Activated CD4-positive, alpha-beta T cell treated with anti-CD3 and anti-CD28 coated beads for 4 hours (primary cell): ENCODE data around the gene PSG1.
"Not testable (repeated sequence)": the region's sequence is repeated elsewhere in the genome, so short reads cannot be mapped to it uniquely, and the experiment has no call there.

Experiments
- DNase-seq, 2 donors: peaks; one replicate each; pipeline ENCODE4 v3.0.0-alpha.2; 2020

Gene PSG1

DNA sequence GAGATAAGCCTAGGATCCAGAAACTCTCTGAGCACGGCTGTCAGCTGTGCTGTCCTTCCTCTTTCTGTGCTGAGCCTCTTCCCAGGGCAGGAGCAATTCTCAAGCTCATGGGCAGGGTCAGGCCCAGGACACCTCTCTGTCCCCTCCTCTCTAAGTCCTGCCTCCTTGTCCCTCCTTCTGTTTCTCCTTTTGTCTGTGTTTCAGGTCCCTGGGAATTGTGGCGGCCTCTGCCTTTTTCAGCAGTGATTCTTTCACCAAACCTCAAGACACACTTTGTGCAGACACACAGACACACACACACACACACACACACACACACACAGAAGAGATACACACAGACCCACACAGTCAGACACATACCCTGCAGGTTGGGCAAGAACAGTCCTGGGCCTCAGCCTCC is at the start of gene PSG1:
PSG1 (minus strand) TSS at position 101 of the 400 bp plus-strand sequence. CDS start 132 bp downstream, outside the sequence.
- no peak for DNase-seq

DNA sequence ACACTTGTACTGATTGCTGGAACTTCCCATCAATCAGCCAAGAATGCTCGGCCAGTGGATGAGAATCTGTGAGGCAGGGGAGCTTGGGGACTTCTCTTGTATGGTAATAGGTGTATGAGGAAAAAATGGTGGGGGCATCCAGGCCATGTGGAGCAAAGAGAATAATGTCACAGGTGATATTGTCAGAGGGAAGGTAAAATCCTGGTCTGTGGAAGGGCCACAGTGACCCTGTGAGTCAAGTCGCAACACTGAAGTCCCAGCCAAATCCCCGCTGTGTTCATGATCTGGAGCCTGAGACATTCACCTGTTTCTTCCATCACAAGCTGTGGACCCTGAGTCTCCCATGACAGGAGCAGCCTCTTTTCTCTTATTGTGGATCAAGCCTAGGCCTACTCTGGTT is 49.4 kb upstream of the PSG1 start:
- no peak for DNase-seq

DNA sequence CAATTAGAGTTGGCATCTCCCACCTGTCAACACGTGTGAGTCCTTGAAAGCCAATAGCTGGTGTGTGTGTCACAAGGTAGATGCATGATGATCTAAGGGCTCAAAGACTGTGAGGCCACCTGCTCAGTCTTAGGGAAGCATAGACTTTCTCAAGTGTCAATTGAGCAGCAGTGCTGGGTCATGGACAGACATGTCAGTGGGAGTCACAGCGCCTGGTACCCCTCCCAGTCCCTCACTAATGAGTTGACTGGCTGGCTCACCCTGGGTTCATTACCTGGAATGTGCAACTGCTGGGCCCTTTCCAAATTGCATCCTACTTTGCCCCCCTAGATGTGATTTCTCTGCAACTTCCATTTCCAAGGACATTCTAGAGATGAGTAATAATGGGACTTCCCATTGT is 47.3 kb upstream of the PSG1 start:
- no peak for DNase-seq

DNA sequence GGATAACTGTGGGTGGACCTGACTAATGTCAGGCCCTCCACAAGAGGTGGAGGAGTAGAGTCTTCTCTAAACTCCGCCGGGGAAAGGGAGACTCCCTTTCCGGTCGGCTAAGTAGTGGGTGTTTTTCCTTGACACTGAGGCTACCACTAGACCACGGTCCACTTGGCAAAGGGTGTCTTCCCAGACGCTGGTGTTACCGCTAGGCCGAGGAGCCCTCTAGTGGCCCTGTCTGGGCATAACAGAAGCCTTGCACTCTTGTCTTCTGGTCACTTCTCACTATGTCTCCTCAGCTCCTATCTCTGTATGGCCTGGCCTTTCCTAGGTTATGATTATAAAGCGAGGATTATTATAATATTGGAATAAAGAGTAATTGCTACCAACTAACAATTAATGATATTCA is 43.6 kb upstream of the PSG1 start:
- not testable (repeated sequence) for DNase-seq

DNA sequence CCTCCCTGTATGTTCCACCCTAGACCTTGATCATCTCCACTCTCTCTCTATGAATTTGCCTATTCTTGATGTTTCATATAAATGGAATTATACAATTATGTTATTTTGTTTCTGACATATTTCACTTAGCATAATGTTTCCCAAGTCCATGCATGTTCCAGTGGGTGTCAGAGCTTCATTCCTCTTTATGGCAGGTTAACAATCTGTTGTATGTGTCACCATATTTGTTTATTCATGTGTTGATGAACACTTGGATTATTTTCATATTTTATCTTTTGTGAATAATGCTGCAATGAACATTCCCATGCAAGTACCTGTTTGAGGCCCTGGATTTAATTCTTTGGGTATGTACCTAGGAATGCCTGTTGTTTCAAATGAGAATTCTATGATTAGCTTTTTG is 41.5 kb upstream of the PSG1 start:
- DNase-seq = not testable (repeated sequence)

DNA sequence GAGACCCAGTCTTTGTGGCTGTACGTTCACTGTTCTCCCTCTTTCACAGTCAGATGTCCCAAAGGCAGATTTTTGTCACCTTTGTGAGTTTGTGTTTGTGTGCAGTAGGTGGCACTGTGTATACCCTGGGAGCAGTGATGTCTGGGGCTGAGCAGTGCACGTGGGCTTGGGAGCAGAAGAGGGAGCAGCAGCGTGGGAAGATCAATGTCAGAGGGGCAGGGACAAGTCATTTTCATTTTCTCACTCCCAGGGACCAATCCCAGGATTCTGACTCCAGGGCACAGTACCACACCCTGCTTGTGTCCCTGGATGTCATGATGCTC is 40.2 kb upstream of the PSG1 start:
- no peak for DNase-seq

DNA sequence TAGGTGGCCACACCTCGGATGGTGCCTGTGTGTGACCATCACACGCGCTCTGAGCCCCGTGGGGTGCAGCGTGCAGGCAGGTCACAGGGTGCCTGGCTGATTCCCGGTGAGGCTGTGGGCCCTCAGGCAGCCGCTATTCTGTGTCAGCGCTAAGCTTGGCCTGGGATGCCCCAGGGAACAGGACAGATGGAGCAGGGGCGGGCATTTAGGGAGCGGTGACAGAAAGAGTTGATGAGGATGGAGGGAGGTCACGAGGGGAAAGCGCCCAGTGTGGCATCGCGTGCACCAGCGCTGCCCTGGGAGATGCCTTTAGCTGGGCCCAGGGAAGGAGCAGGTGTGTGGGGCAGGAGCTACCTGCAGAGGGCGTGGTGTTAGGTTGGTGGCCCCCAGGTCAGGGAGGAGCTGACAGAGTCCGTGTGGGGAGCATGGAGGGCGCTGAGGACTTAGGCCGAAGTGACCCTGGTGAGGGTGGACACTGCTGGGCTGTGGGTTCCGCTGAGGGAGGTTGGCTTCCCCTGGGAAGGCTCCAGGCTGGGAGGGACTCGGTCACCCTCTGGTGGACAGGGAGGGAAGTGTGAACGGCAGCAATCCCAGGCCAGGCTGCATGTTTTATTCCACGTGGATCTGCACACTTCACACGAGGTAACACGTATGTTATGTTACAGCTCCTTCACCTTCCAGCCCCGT is 39.7 kb upstream of the PSG1 start:
- DNase-seq = not testable (repeated sequence)

DNA sequence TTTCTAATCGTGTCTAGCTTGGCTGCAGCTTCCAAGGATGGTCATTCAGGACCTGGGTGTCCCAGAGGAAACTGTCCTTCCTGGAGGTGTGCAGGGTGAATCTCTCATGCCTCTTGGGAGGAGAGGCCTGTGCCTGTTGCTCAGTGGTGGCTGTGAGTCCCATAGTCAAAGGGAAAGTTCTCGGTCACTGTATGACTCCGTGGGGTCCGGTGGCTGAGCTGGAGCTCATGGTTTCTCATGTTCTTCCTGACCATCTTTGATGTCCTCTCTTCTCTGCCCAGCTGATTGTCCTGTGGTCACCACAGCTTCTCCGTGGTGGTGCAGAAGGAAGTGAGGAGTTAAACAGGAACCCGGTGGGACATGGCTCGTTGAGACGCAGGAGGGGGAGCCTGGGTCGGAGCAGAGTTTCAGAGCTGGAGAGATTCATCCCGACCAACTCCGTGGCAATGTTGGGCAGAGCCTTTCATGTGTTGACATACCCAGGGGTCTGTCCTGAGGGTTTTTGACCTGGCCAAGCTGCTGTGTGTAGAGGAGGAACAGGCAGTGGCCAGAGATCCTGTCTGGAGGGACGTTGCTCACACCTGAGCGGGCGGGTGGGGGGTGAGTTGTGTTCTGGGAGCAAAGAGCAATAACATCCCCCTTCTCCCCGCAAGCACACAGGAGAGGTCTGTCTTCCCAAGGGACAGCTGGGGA is 39.0 kb upstream of the PSG1 start:
- DNase-seq = not testable (repeated sequence)

DNA sequence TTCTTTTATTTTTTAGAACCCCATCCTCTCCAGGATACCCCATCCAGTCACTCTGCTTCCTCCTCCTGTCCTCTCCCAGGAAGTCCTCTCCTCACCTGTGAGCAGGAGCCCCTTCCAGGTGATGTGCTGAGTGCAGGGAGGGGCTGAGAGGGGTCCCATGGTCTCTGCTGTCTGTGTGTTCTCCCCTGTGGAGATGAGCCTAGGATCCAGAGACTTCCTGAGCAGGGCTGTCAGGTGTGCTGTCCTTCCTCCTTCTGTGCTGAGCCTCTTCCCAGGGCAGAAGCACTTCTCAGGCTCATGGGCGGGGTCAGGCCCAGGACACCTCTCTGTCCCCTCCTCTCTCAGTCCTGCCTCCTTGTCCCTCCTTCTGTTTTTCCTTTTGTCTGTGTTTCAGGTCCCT is 38.1 kb upstream of the PSG1 start, which contains the start of gene PSG6:
PSG6 (minus strand) TSS at position 261 of the 400 bp plus-strand sequence; CDS start at position 159, 102 bp downstream.
- not testable (repeated sequence) for DNase-seq

DNA sequence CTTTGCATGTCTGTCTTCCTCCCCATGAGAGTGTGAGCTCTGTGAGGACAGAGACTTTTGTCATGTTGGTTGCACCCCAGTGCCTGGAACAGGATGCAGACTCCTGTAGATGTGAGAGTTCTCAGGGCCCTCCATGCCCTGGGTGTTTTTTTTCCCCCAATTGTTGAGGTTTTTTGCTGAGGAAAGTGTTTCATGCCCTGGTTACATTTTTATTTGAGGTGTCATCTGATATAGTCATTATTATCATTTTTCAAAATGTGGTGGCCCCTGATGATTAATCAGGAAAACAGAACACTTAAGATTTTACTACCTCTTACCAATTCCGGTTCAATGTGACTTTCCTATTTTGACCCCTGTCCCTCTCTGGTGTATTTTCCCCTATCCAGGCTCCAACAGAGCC is 37.4 kb upstream of the PSG1 start:
- not testable (repeated sequence) for DNase-seq

DNA sequence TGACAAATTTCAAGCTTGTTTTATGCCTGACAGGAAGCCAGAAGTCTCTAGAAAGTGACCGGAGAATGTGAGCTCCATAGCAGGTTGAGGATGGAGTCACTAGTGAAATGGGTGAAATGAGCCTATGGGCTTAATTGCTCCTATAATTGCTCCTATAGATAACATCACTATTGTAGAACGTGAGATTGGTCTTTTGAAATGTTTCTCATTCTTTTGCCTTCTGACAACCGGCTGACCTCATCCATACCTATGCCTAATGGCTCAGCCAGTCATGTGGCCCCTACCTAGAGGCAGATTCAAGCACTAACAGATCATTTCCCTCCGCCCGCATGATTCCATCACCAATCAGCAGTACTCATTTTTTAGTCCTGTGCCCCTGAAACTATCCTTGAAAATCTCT is 34.0 kb upstream of the PSG1 start:
- not testable (repeated sequence) for DNase-seq

DNA sequence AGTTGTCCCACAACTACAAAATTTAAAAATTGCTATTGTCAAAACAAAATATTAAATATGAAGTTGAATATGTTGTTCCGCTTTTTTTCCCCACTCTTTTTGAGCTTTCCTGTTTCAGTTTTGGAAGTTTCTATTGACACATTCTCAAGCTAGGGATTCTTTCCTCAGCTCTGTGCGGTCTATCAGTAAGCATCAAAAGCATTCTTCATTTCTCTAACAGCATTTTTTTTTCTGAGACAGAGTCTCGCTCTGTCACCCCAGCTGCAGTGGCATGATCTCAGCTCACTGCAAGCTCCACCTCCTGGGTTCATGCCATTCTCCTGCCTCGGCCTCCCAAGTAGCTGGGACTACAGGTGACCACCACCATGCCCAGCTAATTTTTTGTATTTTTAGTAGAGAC is 33.4 kb upstream of the PSG1 start:
- DNase-seq = not testable (repeated sequence)

DNA sequence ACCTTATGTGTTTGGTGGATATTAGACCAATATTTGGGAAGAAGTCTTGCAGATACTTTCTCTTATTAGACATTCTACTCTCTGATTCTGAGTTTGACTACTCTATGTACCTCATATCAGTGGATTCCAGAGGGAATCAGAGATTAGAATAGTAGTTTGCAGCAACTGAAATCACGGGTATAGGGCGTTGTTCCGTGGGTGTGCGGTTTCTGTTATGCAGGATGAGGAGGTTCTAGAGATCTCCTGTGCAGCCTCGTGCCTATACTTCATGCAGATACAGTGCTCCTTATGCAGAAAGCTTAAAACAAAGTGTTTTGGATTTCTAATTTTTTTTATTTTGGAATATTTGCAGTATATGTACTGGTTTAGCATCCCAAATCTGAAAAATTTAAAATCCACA is 32.2 kb upstream of the PSG1 start:
- not testable (repeated sequence) for DNase-seq

DNA sequence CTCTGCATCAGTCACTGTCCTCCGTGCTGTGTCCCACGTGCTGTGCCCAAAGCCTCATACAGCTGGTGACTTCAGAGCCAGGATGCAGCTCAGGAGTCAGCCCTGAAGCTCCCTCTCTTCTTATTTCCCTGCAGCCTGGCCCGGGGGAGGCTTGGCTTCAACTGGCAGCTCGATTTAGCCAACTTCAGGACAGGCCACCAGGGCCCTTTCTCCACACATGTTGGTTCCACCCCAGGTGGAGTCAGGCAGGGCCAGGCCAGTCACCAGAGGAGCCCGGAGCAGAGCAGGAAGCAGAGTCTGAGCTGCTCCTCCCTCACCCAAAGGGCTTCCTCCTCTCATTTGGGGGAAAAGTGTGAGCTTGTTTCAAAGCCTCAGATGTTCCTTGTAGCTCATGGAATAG is 26.6 kb upstream of the PSG1 start:
- not testable (repeated sequence) for DNase-seq

DNA sequence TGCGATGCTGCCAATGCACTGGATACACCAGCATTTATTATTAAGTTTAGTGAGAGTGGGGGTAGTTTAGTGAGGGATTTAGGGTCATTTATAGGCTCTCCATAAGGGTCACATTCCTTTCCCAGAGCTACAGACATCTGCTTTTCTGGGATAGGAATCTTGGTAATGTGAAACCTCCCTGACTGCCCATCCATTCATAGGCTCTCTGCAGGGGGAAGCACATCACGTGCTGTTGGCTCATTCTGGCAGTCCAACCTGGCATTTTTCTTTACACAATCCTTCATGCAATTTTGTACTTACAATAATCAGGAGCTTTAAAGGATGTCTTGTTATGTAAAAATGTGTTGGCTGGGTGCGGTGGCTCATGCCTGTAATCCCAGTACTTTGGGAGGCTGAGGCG is 21.0 kb upstream of the PSG1 start:
- DNase-seq = not testable (repeated sequence)

DNA sequence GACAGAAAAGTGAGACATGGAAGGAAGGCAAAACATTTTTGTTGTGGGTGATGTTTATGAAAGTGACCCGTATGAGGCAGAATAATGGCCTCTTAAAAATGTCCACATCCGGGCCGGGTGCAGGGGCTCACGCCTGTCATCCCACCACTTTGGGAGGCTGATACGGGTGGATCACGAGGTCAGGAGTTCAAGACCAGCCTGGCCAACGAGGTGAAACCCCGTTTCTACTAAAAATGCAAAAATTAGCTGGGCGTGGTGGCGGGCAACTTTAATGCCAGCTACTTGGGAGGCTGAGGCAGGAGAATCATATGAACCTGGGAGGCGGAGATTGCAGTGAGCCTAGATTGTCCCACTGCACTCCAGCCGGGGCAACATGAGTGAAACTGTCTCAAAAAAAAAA is 20.2 kb upstream of the PSG1 start:
- not testable (repeated sequence) for DNase-seq

DNA sequence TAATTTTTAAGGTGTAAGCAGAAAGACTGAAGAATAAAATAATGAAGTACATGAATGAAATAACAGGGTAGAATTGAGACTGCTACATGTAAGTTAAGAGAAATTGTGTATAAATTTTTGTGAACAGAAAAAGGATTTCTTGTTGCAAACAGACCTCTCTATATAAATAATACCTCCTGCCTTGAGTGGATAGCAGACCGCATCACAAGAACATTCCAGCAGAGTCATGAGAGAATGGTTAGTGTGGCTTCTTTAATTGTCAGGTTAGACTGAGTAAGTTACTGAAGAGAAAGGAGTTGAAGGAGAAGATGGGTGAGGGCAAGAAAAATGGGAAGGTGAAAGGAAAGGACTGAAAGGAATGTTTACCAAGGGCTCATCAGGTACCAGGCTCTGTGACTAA is 19.6 kb upstream of the PSG1 start:
- DNase-seq = not testable (repeated sequence)

DNA sequence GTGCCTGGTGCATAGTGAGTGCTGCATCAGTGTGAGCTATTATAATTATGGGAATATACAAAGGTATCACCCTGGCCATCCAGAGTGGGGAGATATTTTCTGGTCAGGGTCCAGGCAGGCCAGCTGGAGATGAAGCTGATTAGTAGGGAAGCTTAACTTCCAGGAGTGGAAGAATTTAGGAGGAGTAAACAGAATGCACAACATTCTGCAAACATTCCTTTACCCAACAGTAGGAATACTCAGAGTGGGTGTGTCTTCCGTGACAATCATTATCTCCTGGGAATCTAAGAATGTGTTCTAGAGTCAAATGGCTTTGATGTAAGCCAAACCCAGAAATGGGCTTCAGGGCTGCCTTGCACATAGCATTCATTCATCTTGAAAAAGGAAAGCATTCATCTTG is 19.1 kb upstream of the PSG1 start:
- DNase-seq = not testable (repeated sequence)

DNA sequence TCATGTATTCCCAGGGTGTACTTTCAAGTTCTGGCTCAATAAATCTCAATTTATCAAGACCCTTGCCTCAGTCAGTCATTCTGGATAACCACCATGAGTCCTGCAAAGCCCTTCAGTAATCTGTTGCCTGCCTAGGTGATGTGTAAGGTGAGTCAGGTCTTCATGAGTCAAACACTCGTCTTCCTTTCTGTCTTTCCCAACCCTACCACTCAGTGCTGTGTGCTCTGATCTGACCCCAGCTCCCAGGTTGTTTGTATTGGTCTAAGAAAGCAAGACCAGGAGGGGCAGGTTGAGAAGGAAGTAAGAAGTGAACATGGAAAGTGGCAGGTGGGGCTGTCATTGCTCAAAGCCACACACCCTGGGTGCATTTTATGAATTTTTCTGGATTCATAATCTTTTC is 18.2 kb upstream of the PSG1 start:
- not testable (repeated sequence) for DNase-seq

DNA sequence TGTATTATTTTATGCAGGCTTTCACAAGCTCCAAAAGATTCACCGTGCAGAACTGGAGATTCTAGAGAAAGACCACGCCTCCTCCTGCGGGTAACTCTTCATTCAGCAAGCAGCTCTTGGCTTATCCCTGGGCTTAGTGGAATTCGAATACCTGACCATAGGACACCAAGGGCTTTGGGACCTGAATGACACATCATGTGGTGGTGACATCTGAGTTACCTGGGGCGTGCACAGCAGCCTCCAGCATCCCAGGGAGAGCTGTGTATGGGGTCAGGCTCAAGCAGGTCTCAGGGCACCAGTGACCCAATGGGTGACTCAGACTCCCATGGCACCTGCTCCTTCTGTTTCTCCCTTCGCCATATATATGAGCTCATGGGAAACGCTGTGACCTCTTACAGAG is 10.9 kb upstream of the PSG1 start:
- not testable (repeated sequence) for DNase-seq

DNA sequence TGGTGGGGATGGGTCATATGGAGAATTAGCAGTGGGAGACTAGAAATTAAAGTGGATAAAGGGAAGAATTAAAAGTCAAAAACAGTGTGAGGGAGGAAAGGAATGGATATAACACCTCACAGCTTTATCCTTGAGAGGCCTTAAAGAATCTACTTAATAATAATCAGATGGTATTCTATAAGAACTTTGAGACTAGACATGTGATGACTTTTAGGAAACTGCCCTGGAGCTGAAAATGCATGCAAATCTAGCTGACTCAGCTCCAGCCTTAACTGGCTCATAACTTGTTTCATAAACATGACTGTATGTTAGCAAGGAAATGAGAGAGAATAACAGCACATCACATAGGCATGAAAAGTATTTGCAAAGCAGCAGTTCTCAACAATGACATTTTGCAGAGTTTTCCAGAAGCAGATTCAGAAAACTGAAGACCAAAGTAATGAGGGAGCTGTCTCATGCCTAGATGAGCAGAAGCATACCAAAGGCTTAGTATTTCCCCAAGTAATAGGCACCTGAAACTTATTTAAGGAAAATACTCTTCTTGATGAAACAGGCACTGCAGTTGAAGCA is 8.4 kb upstream of the PSG1 start:
- not testable (repeated sequence) for DNase-seq

DNA sequence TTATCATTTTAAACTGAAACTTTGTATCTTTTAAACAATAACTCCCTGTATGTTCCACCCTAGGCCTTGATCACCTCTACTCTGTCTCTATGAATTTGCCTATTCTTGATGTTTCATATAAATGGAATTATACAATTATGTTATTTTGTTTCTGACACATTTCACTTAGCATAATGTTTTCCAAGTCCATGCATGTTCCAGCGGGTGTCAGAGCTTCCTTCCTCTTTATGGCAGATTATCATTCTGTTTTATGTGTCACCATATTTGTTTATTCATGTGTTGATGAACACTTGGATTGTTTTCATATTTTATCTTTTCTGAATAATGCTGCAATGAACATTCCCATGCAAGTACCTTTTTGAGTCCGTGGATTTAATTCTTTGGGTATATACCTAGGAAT is 3.2 kb upstream of the PSG1 start:
- not testable (repeated sequence) for DNase-seq

DNA sequence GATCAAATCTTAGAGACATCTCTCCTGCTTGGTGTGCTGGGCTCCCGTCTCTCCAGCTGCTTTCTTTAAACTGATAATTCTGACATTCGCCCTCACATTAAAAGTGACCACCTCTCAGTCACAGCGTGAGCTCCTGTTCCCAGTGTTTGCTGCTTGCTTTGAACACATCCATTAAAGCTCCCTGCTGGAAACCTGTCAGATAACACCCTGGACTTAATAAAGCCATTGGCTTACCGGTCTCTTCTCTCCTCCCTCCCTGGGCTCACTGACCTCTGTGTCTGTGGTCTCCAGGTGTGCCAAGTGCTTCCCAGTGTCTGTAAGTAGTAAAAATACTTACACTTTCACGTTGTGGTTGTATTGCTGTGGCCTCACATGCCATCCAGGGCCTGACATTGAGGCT is 2.5 kb upstream of the PSG1 start:
- not testable (repeated sequence) for DNase-seq

DNA sequence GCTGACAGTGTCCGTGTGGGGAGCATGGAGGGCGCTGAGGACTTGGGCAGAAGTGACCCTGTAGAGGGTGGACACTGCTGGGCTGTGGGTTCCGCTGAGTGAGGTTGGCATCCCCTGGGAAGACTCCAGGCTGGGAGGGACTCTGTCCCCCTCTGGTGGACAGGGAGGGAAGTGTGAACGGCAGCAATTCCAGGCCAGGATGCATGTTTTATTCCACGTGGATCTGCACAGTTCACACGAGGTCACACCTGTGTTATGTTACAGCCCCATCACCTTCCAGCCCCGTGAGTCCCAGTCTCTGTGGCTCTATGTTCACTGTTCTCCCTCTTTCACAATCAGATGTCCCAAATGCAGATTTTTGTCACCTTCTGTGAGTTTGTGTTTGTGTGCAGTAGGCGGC is 1.8 kb upstream of the PSG1 start:
- not testable (repeated sequence) for DNase-seq
